Activated CD4-positive, alpha-beta T cell treated with anti-CD3 and anti-CD28 coated beads, Interleukin-2, amount 50 U/mL, for 24 hours (primary cell): ENCODE results near the gene PHACTR4.
"Not testable (repeated sequence)": the region's sequence is repeated elsewhere in the genome, so short reads cannot be mapped to it uniquely, and the experiment has no call there.

Source experiments
- DNase-seq, 2 donors: peaks; one replicate each; pipeline ENCODE4 v3.0.0-alpha.2; 2020; ENCODE audit warnings: low read depth in 1 of 2, low spot score in 1 of 2

Gene PHACTR4

GRCh38 chr1:28369371-28370238 is at the start of gene PHACTR4:
Gene PHACTR4, plus strand, starts transcription at chr1:28369740. Its CDS starts 37,708 bp downstream, at chr1:28407448.
- DNase-seq = peak; percentile 63 to 73

GRCh38 chr1:28322194-28322593 is 47.3 kb upstream of the PHACTR4 start:
- DNase-seq = no peak

DNA sequence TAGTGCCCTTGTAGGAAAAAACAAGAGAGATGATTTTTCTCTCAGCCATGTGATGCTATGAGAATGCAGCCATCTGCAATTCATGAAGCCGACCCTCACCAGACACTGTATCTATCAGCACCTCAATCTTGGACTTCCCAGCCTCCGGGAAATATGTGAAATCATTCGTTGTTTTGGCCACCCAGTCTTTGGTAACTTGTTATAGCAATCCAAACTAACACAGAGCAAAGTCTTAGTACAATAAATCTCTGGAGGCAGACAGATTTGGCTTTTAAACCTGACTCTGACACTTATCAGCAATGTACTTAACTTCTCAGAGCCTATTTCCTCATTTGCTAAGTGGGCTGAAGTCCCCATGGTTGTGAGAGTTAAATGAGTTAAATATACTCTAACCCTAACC is 45.8 kb upstream of the PHACTR4 start:
- DNase-seq = no peak

DNA sequence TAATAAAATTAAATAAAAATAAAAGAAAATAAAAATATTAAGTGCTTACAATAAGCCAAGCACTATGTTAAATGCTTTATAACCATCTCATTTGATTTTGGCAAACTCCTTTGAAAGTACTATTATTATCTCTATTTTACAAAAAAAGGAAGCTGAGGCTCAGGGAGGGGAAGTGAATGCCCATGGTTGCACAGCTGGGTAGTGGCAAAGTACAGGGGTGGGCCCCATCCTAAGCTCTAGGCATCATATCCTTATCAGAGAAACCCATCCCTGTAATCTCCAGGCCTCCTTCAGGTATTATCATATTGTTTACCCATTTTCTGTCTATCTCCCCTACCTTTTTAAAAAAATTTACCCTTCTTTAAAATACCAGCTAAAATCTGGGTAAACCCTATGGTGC is 43.0 kb upstream of the PHACTR4 start:
- DNase-seq = no peak

GRCh38 chr1:28326984-28327383 is 42.6 kb upstream of the PHACTR4 start:
- DNase-seq = no peak

DNA sequence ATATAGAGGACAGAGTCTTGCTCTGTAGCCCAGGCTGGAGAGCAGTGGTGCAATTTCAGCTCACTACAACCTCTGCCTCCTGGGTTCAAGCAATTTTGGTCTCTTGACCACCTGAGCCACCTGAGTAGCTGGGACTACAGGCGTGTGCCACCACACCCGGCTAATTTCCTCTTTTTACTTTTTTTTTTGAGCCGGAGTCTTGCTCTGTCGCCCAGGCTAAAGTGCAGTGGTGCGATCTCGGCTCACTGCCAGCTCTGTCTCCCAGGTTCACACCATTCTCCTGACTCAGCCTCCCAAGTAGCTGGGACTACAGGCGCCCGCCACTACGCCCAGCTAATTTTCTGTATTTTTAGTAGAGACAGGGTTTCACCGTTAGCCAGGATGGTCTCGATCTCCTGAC is 42.1 kb upstream of the PHACTR4 start:
- DNase-seq = not testable (repeated sequence)

GRCh38 chr1:28328228-28328648 is 41.3 kb upstream of the PHACTR4 start:
- no peak for DNase-seq

DNA sequence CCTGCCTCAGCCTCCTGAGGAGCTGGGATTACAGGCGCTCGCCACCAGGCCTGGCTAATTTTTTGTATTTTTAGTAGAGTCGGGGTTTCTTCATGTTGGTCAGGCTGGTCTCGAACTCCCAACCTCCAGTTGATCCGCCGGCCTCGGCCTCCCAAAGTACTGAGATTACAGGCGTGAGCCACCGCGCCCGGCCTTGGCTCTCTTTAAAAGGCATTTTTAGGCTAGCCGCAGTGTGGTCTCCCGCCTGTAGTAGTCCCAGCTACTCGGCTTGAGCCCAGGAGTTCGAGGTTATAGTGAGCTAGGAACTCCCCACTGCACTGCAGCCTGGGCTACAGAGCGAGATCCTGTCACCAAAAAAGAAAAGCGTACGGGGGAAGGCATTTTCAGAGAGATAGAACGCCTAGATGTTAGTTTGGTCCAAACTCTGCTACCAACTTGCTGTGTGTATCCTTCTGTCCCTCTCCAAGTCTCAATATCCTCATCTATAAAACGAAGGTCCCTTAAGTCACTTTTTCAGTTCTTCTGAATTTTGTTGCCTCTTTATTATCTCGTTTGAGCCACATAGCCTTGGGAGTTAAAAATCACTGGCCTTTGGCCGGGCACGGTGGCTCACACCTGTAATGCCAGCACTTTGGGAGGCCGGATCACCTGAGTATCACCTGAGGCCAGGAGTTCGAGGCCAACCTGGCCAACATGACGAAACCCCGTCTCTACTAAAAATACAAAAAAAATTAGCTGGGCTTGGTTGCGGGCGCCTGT is 40.0 kb upstream of the PHACTR4 start:
- DNase-seq = peak; percentile 21 to 30

- DNase-seq = no peak
Measured at GRCh38 chr1:28338897-28339296, 30.6 kb upstream of the PHACTR4 start.

DNA sequence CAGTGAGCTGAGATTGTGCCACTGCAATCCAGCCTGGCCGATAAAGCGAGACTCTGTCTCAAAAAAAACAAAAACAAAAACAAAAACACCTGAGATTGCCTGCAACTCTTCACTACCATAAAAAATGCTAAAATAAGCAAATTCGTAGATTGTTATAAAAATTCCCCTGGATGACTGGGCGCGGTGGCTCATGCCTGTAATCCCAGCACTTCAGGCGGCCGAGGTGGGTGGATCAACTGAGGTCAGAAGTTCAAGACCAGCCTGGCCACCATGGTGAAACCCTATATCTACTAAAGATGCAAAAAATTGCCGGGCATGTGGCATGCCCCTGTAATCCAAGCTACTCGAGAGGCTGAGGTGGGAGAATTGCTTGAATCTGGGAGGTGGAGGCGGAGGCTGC is 30.0 kb upstream of the PHACTR4 start:
- no peak for DNase-seq

DNA sequence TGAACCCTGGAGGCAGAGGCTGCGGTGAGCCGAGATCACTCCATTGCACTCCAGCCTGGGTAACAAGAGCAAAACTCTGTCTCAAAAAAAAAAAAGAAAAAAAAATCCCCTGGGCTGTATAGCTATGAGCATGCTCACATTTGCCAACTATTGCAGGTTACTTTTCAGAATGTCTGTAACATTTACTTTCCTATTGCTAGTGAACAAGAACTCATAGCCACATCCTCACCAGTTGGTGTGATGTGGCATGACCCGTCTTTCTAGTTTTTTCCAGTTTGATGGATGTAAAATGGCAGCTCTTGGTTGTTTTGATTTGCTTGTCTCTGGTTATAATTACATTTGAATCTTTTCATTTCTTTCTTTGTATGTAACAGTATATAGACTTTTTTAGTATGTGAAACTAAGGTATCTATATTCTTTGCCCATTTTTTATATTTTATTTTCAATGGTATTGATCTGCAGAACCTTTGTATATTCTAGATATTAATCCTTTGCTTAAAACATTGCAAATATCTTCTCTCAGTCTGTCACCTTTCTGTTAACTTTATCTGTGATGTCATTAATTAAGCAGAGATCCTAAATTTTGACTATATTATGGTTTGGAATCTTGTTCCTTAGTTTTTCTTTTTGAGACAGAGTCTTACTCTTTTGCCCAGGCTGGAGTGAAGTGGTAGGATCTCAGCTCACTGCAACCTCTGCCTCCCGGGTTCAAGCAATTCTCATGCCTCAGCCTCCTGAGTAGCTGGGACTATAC is 29.1 kb upstream of the PHACTR4 start:
- DNase-seq = no peak

GRCh38 chr1:28341591-28341990 is 27.9 kb upstream of the PHACTR4 start:
- no peak for DNase-seq

DNA sequence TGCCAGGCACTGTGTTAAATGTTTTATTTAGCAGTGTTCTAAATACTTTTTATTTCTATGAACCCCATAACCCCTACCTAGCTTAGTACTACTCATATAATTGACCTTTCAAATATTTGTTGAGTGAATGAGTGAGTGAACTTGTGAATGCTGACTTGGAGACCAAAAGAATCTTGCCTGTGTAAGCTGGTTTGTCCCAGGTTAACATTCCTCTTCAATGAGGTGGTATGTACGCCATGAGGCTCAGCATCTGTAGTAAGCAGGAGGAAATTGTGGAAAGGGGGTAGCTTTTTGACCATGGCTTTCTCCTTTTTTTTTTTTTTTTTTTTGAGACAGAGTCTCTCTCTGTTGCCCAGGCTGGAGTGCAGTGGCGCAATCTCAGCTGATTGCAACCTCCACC is 26.1 kb upstream of the PHACTR4 start:
- DNase-seq = no peak

- DNase-seq = not testable (repeated sequence)
Measured at GRCh38 chr1:28353248-28353810, 16.2 kb upstream of the PHACTR4 start.

GRCh38 chr1:28354121-28354520 is 15.4 kb upstream of the PHACTR4 start:
- no peak for DNase-seq

- DNase-seq = no peak
Measured at GRCh38 chr1:28358716-28359115, 10.8 kb upstream of the PHACTR4 start.

GRCh38 chr1:28359592-28360239 is 9.8 kb upstream of the PHACTR4 start:
- DNase-seq = peak; percentile 35 to 59

DNA sequence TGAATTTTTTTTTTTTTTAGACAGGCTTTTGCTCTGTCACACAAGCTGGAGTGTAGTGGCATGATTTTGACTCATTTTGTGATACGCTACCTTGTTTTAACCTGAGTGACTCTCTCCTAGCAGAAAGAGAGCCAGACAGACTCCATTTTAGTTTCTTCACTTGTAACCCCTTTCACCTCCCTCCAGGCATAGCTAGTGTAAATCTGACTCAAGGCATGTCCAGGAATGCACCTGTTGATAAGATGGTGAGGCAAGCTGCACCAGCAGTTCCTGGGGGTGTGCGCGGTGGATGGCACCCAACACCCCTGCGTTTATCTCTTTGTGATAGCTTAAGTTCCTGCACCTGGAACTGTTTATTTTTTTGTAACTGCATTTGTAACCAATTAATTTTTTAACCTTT is 4.7 kb upstream of the PHACTR4 start:
- no peak for DNase-seq

GRCh38 chr1:28365864-28366263 is 3.7 kb upstream of the PHACTR4 start:
- no peak for DNase-seq

- not testable (repeated sequence) for DNase-seq
Measured at GRCh38 chr1:28368608-28369007, 932 bp upstream of the PHACTR4 start.
